Suppressor macrophage (primary cell): ENCODE measurements around the gene ZBED1.
"Not testable (repeated sequence)": the region's sequence is repeated elsewhere in the genome, so short reads cannot be mapped to it uniquely, and the experiment has no call there.

Experiments
- DNase-seq, 4 experiments: peaks; one replicate each; pipeline ENCODE4 v3.0.0-alpha.2; 2020 to 2022
- total RNA-seq, 17 experiments: gene quantifications; one replicate each; lab custom pipeline; 2026; ENCODE audit warnings: mixed read lengths in 6 of 17, inconsistent platforms in 3 of 17; lab: John Stamatoyannopoulos, UW

Gene ZBED1
- total RNA-seq = 70.2 to 130 (median 99.6) reads per million in 17 experiments

GRCh38 chrX:2500803-2501558 lies at the start of gene ZBED1, which contains the start of gene DHRSX:
TSS of gene ZBED1 (minus strand) at chrX:2500976. CDS start at chrX:2490719, 10,257 bp downstream.
TSS of gene DHRSX (minus strand) at chrX:2500976. CDS start at chrX:2500925, 51 bp downstream.
- DNase-seq = peak; percentile 62 to 89 (median 75)

- DNase-seq = no peak
Observed at GRCh38 chrX:2549876-2550275, 49.1 kb upstream of the ZBED1 start.

GRCh38 chrX:2548711-2549423 lies 48.1 kb upstream of the ZBED1 start:
- no peak for DNase-seq

- no peak for DNase-seq
Observed at GRCh38 chrX:2547736-2548135, 47.0 kb upstream of the ZBED1 start.

GRCh38 chrX:2546496-2546895 lies 45.7 kb upstream of the ZBED1 start:
- DNase-seq = no peak

- no peak for DNase-seq
Observed at GRCh38 chrX:2545144-2545543, 44.4 kb upstream of the ZBED1 start.

GRCh38 chrX:2542826-2543521 lies 42.2 kb upstream of the ZBED1 start:
- no peak for DNase-seq

GRCh38 chrX:2541603-2542002 lies 40.8 kb upstream of the ZBED1 start:
- no peak for DNase-seq

GRCh38 chrX:2540426-2540947 lies 39.7 kb upstream of the ZBED1 start:
- DNase-seq = no peak

- DNase-seq = no peak
Observed at GRCh38 chrX:2539586-2539985, 38.8 kb upstream of the ZBED1 start.

GRCh38 chrX:2538031-2538757 lies 37.4 kb upstream of the ZBED1 start:
- no peak for DNase-seq

- DNase-seq = no peak
Observed at GRCh38 chrX:2536974-2537373, 36.2 kb upstream of the ZBED1 start.

- peak; percentile 8 to 43 (median 24) for DNase-seq
Observed at GRCh38 chrX:2536141-2536540, 35.4 kb upstream of the ZBED1 start.

- DNase-seq = not testable (repeated sequence)
Observed at GRCh38 chrX:2534261-2535021, 33.7 kb upstream of the ZBED1 start.

GRCh38 chrX:2533424-2533823 lies 32.6 kb upstream of the ZBED1 start:
- no peak for DNase-seq

- no peak for DNase-seq
Observed at GRCh38 chrX:2526390-2526789, 25.6 kb upstream of the ZBED1 start.

GRCh38 chrX:2523911-2524310 lies 23.1 kb upstream of the ZBED1 start:
- DNase-seq = no peak

GRCh38 chrX:2521927-2522386 lies 21.2 kb upstream of the ZBED1 start:
- DNase-seq = peak; percentile 74 to 94 (median 84)

GRCh38 chrX:2521092-2521926 lies 20.5 kb upstream of the ZBED1 start:
- DNase-seq = peak; percentile 90 to 98 (median 94)

GRCh38 chrX:2520539-2520938 lies 19.8 kb upstream of the ZBED1 start:
- DNase-seq = no peak
